Measurements from ENCODE around the gene OVOL1. TPM values are rescaled to one million over a fixed set of nuclear protein-coding genes. Genes with fewer than 3 reads are reported as not detected.

The OVOL1 gene
- total RNA-seq, 3 donors from 2014 or later (not counting 1 experiment from before 2014, with no cell fraction given) = 0.11 to 0.12 TPM; not detected in 1

GRCh38 chr11:65787649-65788622 lies 1.1 kb downstream of the OVOL1 start:
- Histone ChIP-seq H3K9me3 (ENCODE audit: control insufficient read depth, insufficient read depth, low read length) (no peaks in the 10 kb centered on the region), H3K27ac (ENCODE audit: low read length) (no peak overlapping the region), H3K36me3 (ENCODE audit: control insufficient read depth, insufficient read depth, low read length) (no peaks in the 10 kb centered on the region), H3K4me1 (ENCODE audit: control insufficient read depth, insufficient read depth, low read length) (peaks cover 36% of the 10 kb centered on the region), H3K4me3 (ENCODE audit: low read length) (peak overlapping the region; percentile 1), H3K27me3 (ENCODE audit: control insufficient read depth, insufficient read depth, low read length) (peaks cover 31% of the 10 kb centered on the region)
- ATAC-seq (no peak), DNase-seq (peak in 1 of 2 donors; percentile 37)
- Mint-ChIP-seq H3K36me3 (no peaks in the 10 kb centered on the region), H3K9me3 (no peaks in the 10 kb centered on the region), H3K27ac (no peak overlapping the region), H3K4me1 (peaks cover 19 to 32% of the 10 kb centered on the region in 2 donors), H3K4me3 (peak overlapping the region; percentile 83), H3K27me3 (ENCODE audit: low read depth in 2 of 2) (peaks cover 18 to 36% of the 10 kb centered on the region in 2 donors)
- intact Hi-C loops (cut with micrococcal nuclease) = loop anchor here (10.0 kb wide), 1 partner anchor 433 kb away; the partner anchor contains the start of gene TIGD3
- no peak for TF ChIP-seq CTCF (IDR thresholded peaks at IDR 0.05)
- 6% methylated on average over 64 of the region's 64 CpGs for WGBS (ENCODE audit: insufficient coverage)

- Histone ChIP-seq H3K9me3 (ENCODE audit: control insufficient read depth, insufficient read depth, low read length) (no peaks in the 10 kb centered on the region), H3K36me3 (ENCODE audit: control insufficient read depth, insufficient read depth, low read length) (no peaks in the 10 kb centered on the region), H3K4me3 (ENCODE audit: low read length) (no peak overlapping the region), H3K27ac (ENCODE audit: low read length) (no peak overlapping the region), H3K4me1 (ENCODE audit: control insufficient read depth, insufficient read depth, low read length) (peaks cover 36% of the 10 kb centered on the region), H3K27me3 (ENCODE audit: control insufficient read depth, insufficient read depth, low read length) (peaks cover 31% of the 10 kb centered on the region)
- intact Hi-C loops (cut with micrococcal nuclease) = loop anchor here (10.0 kb wide), 1 partner anchor 434 kb away; the partner anchor contains the start of gene TIGD3
- Mint-ChIP-seq H3K27ac (no peak overlapping the region), H3K36me3 (no peaks in the 10 kb centered on the region), H3K27me3 (ENCODE audit: low read depth in 2 of 2) (peaks cover 18 to 34% of the 10 kb centered on the region in 2 donors), H3K4me1 (peaks cover 19 to 32% of the 10 kb centered on the region in 2 donors), H3K9me3 (no peaks in the 10 kb centered on the region), H3K4me3 (peak overlapping the region; percentile 40)
- 86% methylated on average over 6 of the region's 6 CpGs for WGBS (ENCODE audit: insufficient coverage)
- no peak for ATAC-seq
- no peak for DNase-seq
- no peak for TF ChIP-seq CTCF (IDR thresholded peaks at IDR 0.05)
Observed at GRCh38 chr11:65788821-65789220, 2.0 kb downstream of the OVOL1 start.

GRCh38 chr11:65789230-65790103 lies 2.6 kb downstream of the OVOL1 start:
- no peaks in the 10 kb centered on the region for H3K9me3 ChIP-seq (ENCODE audit: control insufficient read depth, insufficient read depth, low read length)
- peak overlapping the region; percentile 40 for H3K4me3 Mint-ChIP-seq
- H3K36me3 ChIP-seq (ENCODE audit: control insufficient read depth, insufficient read depth, low read length) = no peaks in the 10 kb centered on the region
- intact Hi-C loops (cut with micrococcal nuclease) = loop anchor here (10.0 kb wide), 1 partner anchor 435 kb away; the partner anchor contains the start of gene TIGD3
- DNase-seq = no peak
- H3K27ac Mint-ChIP-seq = no peak overlapping the region
- peaks cover 18 to 29% of the 10 kb centered on the region in 2 donors for H3K27me3 Mint-ChIP-seq (ENCODE audit: low read depth in 2 of 2)
- H3K27me3 ChIP-seq (ENCODE audit: control insufficient read depth, insufficient read depth, low read length) = peaks cover 31% of the 10 kb centered on the region
- WGBS (ENCODE audit: insufficient coverage) = 83% methylated on average over 11 of the region's 14 CpGs
- ATAC-seq = no peak
- no peaks in the 10 kb centered on the region for H3K9me3 Mint-ChIP-seq
- H3K4me3 ChIP-seq (ENCODE audit: low read length) = no peak overlapping the region
- no peak overlapping the region for H3K27ac ChIP-seq (ENCODE audit: low read length)
- peaks cover 19 to 32% of the 10 kb centered on the region in 2 donors for H3K4me1 Mint-ChIP-seq
- H3K36me3 Mint-ChIP-seq = no peaks in the 10 kb centered on the region
- peaks cover 36% of the 10 kb centered on the region for H3K4me1 ChIP-seq (ENCODE audit: control insufficient read depth, insufficient read depth, low read length)
- no peak for TF ChIP-seq CTCF (IDR thresholded peaks at IDR 0.05)

Data from natural killer cell (primary cell).